ENCODE results near the gene PLCH2. TPM values are rescaled to one million over a fixed set of nuclear protein-coding genes. Genes with fewer than 3 reads are reported as not detected.

Gene PLCH2
- total and polyA plus RNA-seq, 2 of the 13 experiments (the other 11 are each of a cell fraction or from before 2014, with no cell fraction given): 0.15 to 0.67 TPM

GRCh38 chr1:2525920-2526823, 50.1 kb downstream of the PLCH2 start, which contains the start of gene PANK4 (continued):
- TF ChIP-seq ZNF770 (CRISPR knock-in tag; IDR thresholded peaks at IDR 0.05) (no peak), BCL6 (CRISPR knock-in tag; IDR thresholded peaks at IDR 0.05) (no peak), ZNF674 (CRISPR knock-in tag; IDR thresholded peaks at IDR 0.05; ENCODE audit: low read depth) (no peak), ATF1 (CRISPR knock-in tag; IDR thresholded peaks at IDR 0.05) (no peak), BCL3 (CRISPR knock-in tag; IDR thresholded peaks at IDR 0.05) (0 out of 2 replicates have a peak, but pooled peaks have one; percentile 48), NR3C1 (CRISPR knock-in tag; IDR thresholded peaks at IDR 0.05) (no peak), ZNF121 (CRISPR knock-in tag; IDR thresholded peaks at IDR 0.05) (no peak), ZBED4 (CRISPR knock-in tag; IDR thresholded peaks at IDR 0.05; ENCODE audit: borderline replicate concordance) (no peak), ZFAT (CRISPR knock-in tag; conservative IDR thresholded peaks at IDR 0.05) (no peak), ZHX1 (CRISPR knock-in tag; IDR thresholded peaks at IDR 0.05; ENCODE audit: low read depth) (0 out of 2 replicates have a peak, but pooled peaks have one; percentile 49), ZNF709 (CRISPR knock-in tag; IDR thresholded peaks at IDR 0.05) (no peak), REST (IDR thresholded peaks at IDR 0.05; ENCODE audit: borderline replicate concordance in 1 of 2, low read depth in 1 of 2, low read length in 2 of 2) (no peak), FOXP1 (IDR thresholded peaks at IDR 0.05) (no peak), FOXP1 (CRISPR knock-in tag; IDR thresholded peaks at IDR 0.05) (no peak), ZNF629 (CRISPR knock-in tag; conservative IDR thresholded peaks at IDR 0.05) (no peak)

Measured in HepG2 (cell line).